C1 segment of cervical spinal cord (tissue), 14 donors: ENCODE results near the gene RADIL.
A peak's percentile ranks its signal among the peaks of the same experiment; 100 is the strongest.

ENCODE experiments used
- DNase-seq, 14 donors: peaks; one replicate each; lab custom pipeline; 2025; lab: John Stamatoyannopoulos, UW

RADIL gene

GRCh38 chr7:4882169-4883032, 1.1 kb downstream of the RADIL start:
- peak in 11 of 14 donors; percentile 6 to 82 (median 39) for DNase-seq

- DNase-seq: peak in 1 of 14 donors; percentile 18
Observed at GRCh38 chr7:4880218-4880617, 3.3 kb downstream of the RADIL start.

GRCh38 chr7:4879396-4880081, 4.0 kb downstream of the RADIL start:
- peak in 2 of 14 donors; percentile 24 to 26 for DNase-seq

GRCh38 chr7:4878336-4879335, 4.9 kb downstream of the RADIL start:
- peak in 1 of 14 donors; percentile 14 for DNase-seq

- no peak for DNase-seq
Observed at GRCh38 chr7:4876586-4876985, 6.9 kb downstream of the RADIL start.

GRCh38 chr7:4875391-4875790, 8.1 kb downstream of the RADIL start:
- DNase-seq: no peak

GRCh38 chr7:4873071-4873944, 10.2 kb downstream of the RADIL start:
- no peak for DNase-seq

GRCh38 chr7:4871930-4872675, 11.4 kb downstream of the RADIL start:
- DNase-seq: no peak

- no peak for DNase-seq
Observed at GRCh38 chr7:4871056-4871680, 12.3 kb downstream of the RADIL start.

- DNase-seq: no peak
Observed at GRCh38 chr7:4868493-4868892, 15.0 kb downstream of the RADIL start.

- DNase-seq: no peak
Observed at GRCh38 chr7:4866528-4867496, 16.7 kb downstream of the RADIL start.

- no peak for DNase-seq
Observed at GRCh38 chr7:4862156-4862555, 21.4 kb downstream of the RADIL start.

- DNase-seq: no peak
Observed at GRCh38 chr7:4861673-4862072, 21.8 kb downstream of the RADIL start, which contains the start of gene PAPOLB. Gene PAPOLB (minus strand): TSS chr7:4862030. CDS start chr7:4861810, 220 bp downstream.

GRCh38 chr7:4861227-4861626, 22.3 kb downstream of the RADIL start:
- no peak for DNase-seq

GRCh38 chr7:4857189-4857588, 26.3 kb downstream of the RADIL start:
- no peak for DNase-seq

- DNase-seq: no peak
Observed at GRCh38 chr7:4856336-4857057, 27.0 kb downstream of the RADIL start.

GRCh38 chr7:4854916-4855315, 28.6 kb downstream of the RADIL start:
- DNase-seq: no peak
